PFSK-1 (cell line): ENCODE data around the gene LRRC2.

Experiments used
- POLR2AphosphoS5 ChIP-seq: IDR thresholded peaks from 2 replicates; pipeline ENCODE4 v1.6.1; 2012; ENCODE audit warnings: low read depth, mild to moderate bottlenecking, control low read depth, low read length, moderate library complexity
- SIN3A ChIP-seq: IDR thresholded peaks from 2 replicates; pipeline ENCODE4 v1.6.1; 2012; ENCODE audit warnings: mild to moderate bottlenecking, low read length, moderate library complexity, borderline replicate concordance; ENCODE audit not compliant: insufficient read depth
- TAF1 ChIP-seq: IDR thresholded peaks from 2 replicates; pipeline ENCODE4 v1.6.1; 2012; ENCODE audit warnings: low read length, control low read depth, borderline replicate concordance; ENCODE audit not compliant: insufficient read depth
- TF ChIP-seq, protein P1 (sequence below), 2 experiments: IDR thresholded peaks; 2 replicates each; pipeline versions ENCODE4 v1.6.1 to v1.8.0; 2011 to 2012; ENCODE audit warnings: low read depth in 2 of 2, low read length in 2 of 2, control low read depth in 1 of 2, inconsistent platforms in 1 of 2, mild to moderate bottlenecking in 1 of 2, moderate library complexity in 1 of 2; ENCODE audit not compliant: insufficient read depth in 1 of 2

DNA sequence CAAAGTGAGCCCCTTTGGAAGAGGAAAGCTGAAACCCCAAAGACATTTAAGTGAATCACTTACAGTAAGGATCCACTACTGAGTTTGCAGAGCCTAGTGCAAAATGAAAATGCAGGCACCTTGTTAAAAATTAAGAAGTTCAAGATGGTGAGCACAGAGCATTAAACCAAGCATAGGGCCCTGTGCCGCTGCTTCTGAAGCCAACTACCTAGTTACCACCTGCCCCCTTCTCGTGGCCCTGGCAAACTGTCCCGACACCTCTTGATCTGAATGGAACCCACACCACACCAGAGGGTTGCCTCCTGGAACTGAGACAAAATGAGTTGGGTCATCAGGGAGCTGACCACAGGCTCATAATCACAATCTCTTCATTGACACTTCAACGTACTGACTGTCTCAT is 25.6 kb downstream of the LRRC2 start:
- TF ChIP-seq TAF1: no peak
- TF ChIP-seq, protein P1, sequence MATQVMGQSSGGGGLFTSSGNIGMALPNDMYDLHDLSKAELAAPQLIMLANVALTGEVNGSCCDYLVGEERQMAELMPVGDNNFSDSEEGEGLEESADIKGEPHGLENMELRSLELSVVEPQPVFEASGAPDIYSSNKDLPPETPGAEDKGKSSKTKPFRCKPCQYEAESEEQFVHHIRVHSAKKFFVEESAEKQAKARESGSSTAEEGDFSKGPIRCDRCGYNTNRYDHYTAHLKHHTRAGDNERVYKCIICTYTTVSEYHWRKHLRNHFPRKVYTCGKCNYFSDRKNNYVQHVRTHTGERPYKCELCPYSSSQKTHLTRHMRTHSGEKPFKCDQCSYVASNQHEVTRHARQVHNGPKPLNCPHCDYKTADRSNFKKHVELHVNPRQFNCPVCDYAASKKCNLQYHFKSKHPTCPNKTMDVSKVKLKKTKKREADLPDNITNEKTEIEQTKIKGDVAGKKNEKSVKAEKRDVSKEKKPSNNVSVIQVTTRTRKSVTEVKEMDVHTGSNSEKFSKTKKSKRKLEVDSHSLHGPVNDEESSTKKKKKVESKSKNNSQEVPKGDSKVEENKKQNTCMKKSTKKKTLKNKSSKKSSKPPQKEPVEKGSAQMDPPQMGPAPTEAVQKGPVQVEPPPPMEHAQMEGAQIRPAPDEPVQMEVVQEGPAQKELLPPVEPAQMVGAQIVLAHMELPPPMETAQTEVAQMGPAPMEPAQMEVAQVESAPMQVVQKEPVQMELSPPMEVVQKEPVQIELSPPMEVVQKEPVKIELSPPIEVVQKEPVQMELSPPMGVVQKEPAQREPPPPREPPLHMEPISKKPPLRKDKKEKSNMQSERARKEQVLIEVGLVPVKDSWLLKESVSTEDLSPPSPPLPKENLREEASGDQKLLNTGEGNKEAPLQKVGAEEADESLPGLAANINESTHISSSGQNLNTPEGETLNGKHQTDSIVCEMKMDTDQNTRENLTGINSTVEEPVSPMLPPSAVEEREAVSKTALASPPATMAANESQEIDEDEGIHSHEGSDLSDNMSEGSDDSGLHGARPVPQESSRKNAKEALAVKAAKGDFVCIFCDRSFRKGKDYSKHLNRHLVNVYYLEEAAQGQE (IDR thresholded peaks at IDR 0.05; ENCODE audit: insufficient read depth in 1 of 2, low read depth in 2 of 2, low read length in 2 of 2): no peak
- TF ChIP-seq SIN3A: no peak
- no peak for TF ChIP-seq POLR2AphosphoS5
